Erythroblast (primary cell): Measurements from ENCODE around the gene TMEM51.

Source experiments
- GATA1 ChIP-seq: IDR thresholded peaks from 2 replicates; pipeline ENCODE4 v1.6.1; 2011; ENCODE audit warnings: low read depth, mild to moderate bottlenecking, control low read depth, low read length, moderate library complexity
- POLR2A ChIP-seq: IDR thresholded peaks from 2 replicates; pipeline ENCODE4 v1.6.1; 2011; ENCODE audit warnings: mild to moderate bottlenecking, low read length

- TF ChIP-seq POLR2A, result no peak
- TF ChIP-seq GATA1, result no peak
Observed at GRCh38 chr1:15251857-15252835, 98.6 kb downstream of the TMEM51 start.
